ENCODE measurements around the gene HNRNPD.
"Not testable (repeated sequence)": the region's sequence is repeated elsewhere in the genome, so short reads cannot be mapped to it uniquely, and the experiment has no call there.

Gene HNRNPD

GRCh38 chr4:82373816-82374625 lies at the start of gene HNRNPD:
HNRNPD (minus strand) TSS chr4:82373991; CDS start chr4:82373678, 313 bp downstream.
- DNase-seq, result peak; percentile 95

GRCh38 chr4:82422616-82423015 lies 48.8 kb upstream of the HNRNPD start:
- DNase-seq, result no peak

GRCh38 chr4:82421796-82422560 lies 48.2 kb upstream of the HNRNPD start:
- DNase-seq, result no peak

- DNase-seq, result no peak
These were observed 45.7 kb upstream of the HNRNPD start for GRCh38 chr4:82419451-82419850.

- no peak for DNase-seq
These were observed 42.2 kb upstream of the HNRNPD start for GRCh38 chr4:82415922-82416365.

GRCh38 chr4:82415061-82415460 lies 41.3 kb upstream of the HNRNPD start:
- not testable (repeated sequence) for DNase-seq

- no peak for DNase-seq
These were observed 29.9 kb upstream of the HNRNPD start for GRCh38 chr4:82403725-82404124.

- no peak for DNase-seq
These were observed 28.5 kb upstream of the HNRNPD start for GRCh38 chr4:82402196-82402775.

- no peak for DNase-seq
These were observed 27.8 kb upstream of the HNRNPD start for GRCh38 chr4:82401600-82401999.

GRCh38 chr4:82398263-82398662 lies 24.5 kb upstream of the HNRNPD start:
- no peak for DNase-seq

- no peak for DNase-seq
These were observed 23.7 kb upstream of the HNRNPD start for GRCh38 chr4:82397527-82397926.

- DNase-seq, result no peak
These were observed 21.1 kb upstream of the HNRNPD start for GRCh38 chr4:82394896-82395295.

- not testable (repeated sequence) for DNase-seq
These were observed 16.3 kb upstream of the HNRNPD start for GRCh38 chr4:82390061-82390460.

- DNase-seq, result no peak
These were observed 14.6 kb upstream of the HNRNPD start for GRCh38 chr4:82388405-82388804.

GRCh38 chr4:82386312-82386711 lies 12.5 kb upstream of the HNRNPD start:
- DNase-seq, result not testable (repeated sequence)

GRCh38 chr4:82382751-82383150 lies 9.0 kb upstream of the HNRNPD start:
- no peak for DNase-seq

- DNase-seq, result no peak
These were observed 8.0 kb upstream of the HNRNPD start for GRCh38 chr4:82381661-82382296.

GRCh38 chr4:82381235-82381634 lies 7.4 kb upstream of the HNRNPD start:
- DNase-seq, result no peak

- no peak for DNase-seq
These were observed 7.0 kb upstream of the HNRNPD start for GRCh38 chr4:82380831-82381230.

- no peak for DNase-seq
These were observed 6.6 kb upstream of the HNRNPD start for GRCh38 chr4:82380344-82380743.

- DNase-seq, result no peak
These were observed 2.3 kb upstream of the HNRNPD start for GRCh38 chr4:82376109-82376508.

- DNase-seq, result no peak
These were observed 340 bp downstream of the HNRNPD start for GRCh38 chr4:82373486-82373815.

Measured in NCI-H526 treated with DMSO at 0.1 percent for 48 hours (cell line).